GM12872 (cell line): Measurements from ENCODE around the gene FEM1B.

ENCODE experiments used
- TF ChIP-seq, protein P1 (sequence below): IDR thresholded peaks from 3 replicates; pipeline ENCODE4 v1.5.1; 2011; ENCODE audit warnings: low read depth, mild to moderate bottlenecking, low read length, moderate library complexity; ENCODE audit not compliant: insufficient read depth

FEM1B gene

GRCh38 chr15:68274201-68274848 lies 3.2 kb upstream of the FEM1B start:
- TF ChIP-seq, protein P1, sequence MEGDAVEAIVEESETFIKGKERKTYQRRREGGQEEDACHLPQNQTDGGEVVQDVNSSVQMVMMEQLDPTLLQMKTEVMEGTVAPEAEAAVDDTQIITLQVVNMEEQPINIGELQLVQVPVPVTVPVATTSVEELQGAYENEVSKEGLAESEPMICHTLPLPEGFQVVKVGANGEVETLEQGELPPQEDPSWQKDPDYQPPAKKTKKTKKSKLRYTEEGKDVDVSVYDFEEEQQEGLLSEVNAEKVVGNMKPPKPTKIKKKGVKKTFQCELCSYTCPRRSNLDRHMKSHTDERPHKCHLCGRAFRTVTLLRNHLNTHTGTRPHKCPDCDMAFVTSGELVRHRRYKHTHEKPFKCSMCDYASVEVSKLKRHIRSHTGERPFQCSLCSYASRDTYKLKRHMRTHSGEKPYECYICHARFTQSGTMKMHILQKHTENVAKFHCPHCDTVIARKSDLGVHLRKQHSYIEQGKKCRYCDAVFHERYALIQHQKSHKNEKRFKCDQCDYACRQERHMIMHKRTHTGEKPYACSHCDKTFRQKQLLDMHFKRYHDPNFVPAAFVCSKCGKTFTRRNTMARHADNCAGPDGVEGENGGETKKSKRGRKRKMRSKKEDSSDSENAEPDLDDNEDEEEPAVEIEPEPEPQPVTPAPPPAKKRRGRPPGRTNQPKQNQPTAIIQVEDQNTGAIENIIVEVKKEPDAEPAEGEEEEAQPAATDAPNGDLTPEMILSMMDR = no peak

DNA sequence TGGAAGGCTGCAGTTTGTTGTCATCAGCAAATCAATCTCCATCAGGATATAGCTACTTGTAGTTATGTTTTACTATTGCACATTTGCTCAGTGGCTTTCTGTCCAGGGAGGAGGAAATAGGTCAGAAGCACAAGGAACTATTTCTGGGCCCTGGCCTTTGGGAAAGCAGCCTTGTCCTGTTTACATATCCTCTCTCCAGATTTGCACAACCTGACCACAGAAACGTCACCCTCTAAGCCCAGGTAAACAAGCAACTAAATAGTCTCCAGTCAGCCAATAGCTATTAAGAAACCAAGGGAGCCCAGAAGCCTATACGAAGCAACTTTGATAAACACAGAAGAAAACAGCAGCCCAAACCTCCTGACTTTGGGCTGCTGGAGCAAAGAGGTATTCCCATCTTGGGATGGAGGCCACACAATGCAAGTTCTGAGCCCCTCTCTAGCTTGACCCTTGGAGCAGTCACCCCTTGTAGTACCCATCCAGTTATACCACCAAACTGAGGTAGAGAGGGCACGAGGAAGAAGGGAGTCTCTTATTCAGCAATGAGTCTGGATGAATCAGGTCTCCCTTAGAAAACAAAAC lies 2.3 kb upstream of the FEM1B start:
- TF ChIP-seq, protein P1 = no peak

GRCh38 chr15:68276668-68277067 lies 877 bp upstream of the FEM1B start:
- TF ChIP-seq, protein P1 = no peak

- TF ChIP-seq, protein P1 = no peak
Observed at GRCh38 chr15:68277131-68277602, 378 bp upstream of the FEM1B start.

DNA sequence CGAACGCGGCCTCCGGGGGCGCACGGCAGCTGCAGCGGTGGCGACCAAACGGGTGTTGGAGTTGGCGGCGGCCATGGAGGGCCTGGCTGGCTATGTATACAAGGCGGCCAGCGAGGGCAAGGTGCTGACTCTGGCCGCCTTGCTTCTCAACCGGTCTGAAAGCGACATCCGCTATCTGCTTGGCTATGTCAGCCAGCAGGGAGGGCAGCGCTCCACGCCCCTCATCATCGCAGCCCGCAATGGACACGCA lies 725 bp downstream of the FEM1B start:
- TF ChIP-seq, protein P1 = peak; percentile 58

DNA sequence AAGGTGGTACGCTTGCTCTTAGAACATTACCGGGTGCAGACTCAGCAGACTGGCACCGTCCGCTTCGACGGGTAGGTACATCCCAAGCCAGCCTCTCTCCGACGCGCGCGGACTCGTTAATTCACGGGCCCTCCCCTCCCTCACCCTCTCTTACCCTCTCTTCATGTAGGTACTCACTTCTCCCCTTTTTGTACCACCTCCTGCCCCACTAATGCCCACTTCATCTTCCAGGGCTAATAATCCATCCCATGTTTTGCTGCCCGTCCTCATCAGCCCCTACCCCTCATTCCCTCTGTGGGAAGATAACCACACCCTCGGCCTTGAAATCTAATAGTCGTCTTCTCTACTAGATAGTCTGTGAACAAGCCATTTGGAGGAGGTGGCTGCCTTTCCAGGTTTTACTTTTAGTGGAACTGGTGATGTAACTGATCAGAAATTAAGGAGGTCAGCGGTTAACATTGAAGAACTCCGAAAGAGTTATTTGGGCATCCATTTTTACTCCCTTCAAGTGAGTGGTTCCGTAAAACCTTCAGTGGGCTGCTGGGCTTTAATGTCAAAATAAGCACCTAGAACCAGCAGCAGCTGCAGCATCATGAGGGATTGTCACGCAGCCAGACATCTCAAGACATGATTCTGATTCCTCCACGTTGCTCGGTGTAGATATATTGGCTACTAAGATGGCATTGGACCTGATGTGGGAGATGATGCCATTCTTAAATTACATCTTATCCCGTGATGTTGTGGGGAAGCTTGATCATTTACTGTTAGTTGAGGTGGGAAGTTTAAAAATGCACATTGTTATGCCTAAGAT lies 1.3 kb downstream of the FEM1B start:
- TF ChIP-seq, protein P1 = no peak
